HepG2 (cell line): ENCODE measurements around the gene AHRR. TPM values are rescaled to one million over a fixed set of nuclear protein-coding genes. Genes with fewer than 3 reads are reported as not detected.

Source experiments
- ATAC-seq: fragments of 200-7000 bp; cut with Tn5 transposase; 3 replicates; pipeline ENCODE4 v1.9.1; 2020; ENCODE audit warnings: mild to moderate bottlenecking, moderate library complexity
- BruUV-seq: library from RNA; stranded (reverse); fragments of 400-500 nt; replicated peaks from 2 replicates; lab custom pipeline; 2021; lab: Mats Ljungman, UMichigan
- CTCF ChIA-PET: fragments of 300-600 bp; formaldehyde crosslinking; extraction: SDS; loops from one replicate; lab custom pipeline; 2021; ENCODE audit warnings: low total read pairs, inconsistent platforms, low intra/inter-chr PET ratio; lab: Yijun Ruan, JAX
- POLR2A ChIA-PET: fragments of 350-600 bp; sonication (Branson Sonifier 250); formaldehyde crosslinking; loops from one replicate; lab custom pipeline; 2020; ENCODE audit warnings: antibody characterized with exemption, inconsistent platforms; lab: Yijun Ruan, JAX
- DNase-seq: peaks from one replicate; pipeline ENCODE4 v3.0.0-alpha.2; 2015; ENCODE audit warnings: low spot score
- FAIRE-seq: peaks from 3 replicates; lab custom pipeline; 2011; peaks lifted over from hg19 to GRCh38; lab: Jason Lieb, UNC
- H2AFZ ChIP-seq: one replicate; pipeline ENCODE4 v1.6.1; 2011; ENCODE audit warnings: low read length, inconsistent platforms
- H3K27ac ChIP-seq: fragments of 300-600 bp; 3 replicates; pipeline ENCODE4 v1.8.0; 2011; ENCODE audit warnings: mixed run types, mild to moderate bottlenecking, mixed read lengths, low read length, inconsistent platforms; ENCODE audit not compliant: insufficient read depth; ENCODE audit errors: extremely low read length
- H3K27me3 ChIP-seq, 2 experiments: fragments of 200-600 bp in 1 of 2; 2 replicates in 1 of 2; 3 replicates in 1 of 2; pipeline versions ENCODE4 v1.6.0 to v1.8.0; 2011; ENCODE audit warnings: low read length in 2 of 2, mild to moderate bottlenecking in 2 of 2, moderate library complexity in 2 of 2, inconsistent platforms in 1 of 2; ENCODE audit not compliant: insufficient read depth in 2 of 2, control insufficient read depth in 1 of 2
- H3K36me3 ChIP-seq, 2 experiments: fragments of 200-600 bp in 1 of 2; replicated peaks in 1 of 2; 2 replicates in 1 of 2; 3 replicates in 1 of 2; pipeline versions ENCODE4 v1.5.1 to v1.8.0; 2011; ENCODE audit warnings: low read length in 2 of 2, inconsistent platforms in 1 of 2; ENCODE audit not compliant: insufficient read depth in 2 of 2, control insufficient read depth in 1 of 2
- H3K4me1 ChIP-seq: 2 replicates; pipeline ENCODE4 v1.5.1; 2012; ENCODE audit warnings: low read length, inconsistent platforms; ENCODE audit not compliant: insufficient read depth
- H3K4me2 ChIP-seq: 2 replicates; pipeline ENCODE4 v1.6.0; 2011; ENCODE audit warnings: low read depth, low read length, inconsistent platforms
- H3K4me3 ChIP-seq, 3 experiments: fragments of 200-600 bp in 1 of 3; sonication (generic), shearing (Covaris generic) in 1 of 3; replicated peaks in 1 of 3; 2 replicates each; pipeline ENCODE4 v1.5.1; 2011 to 2016; ENCODE audit warnings: low read length in 3 of 3, inconsistent platforms in 2 of 3, low read depth in 2 of 3, mild to moderate bottlenecking in 2 of 3, control low read depth in 1 of 3, mixed read lengths in 1 of 3; ENCODE audit not compliant: insufficient read depth in 1 of 3
- H3K79me2 ChIP-seq: one replicate; pipeline ENCODE4 v1.6.1; 2011; ENCODE audit warnings: low read length, inconsistent platforms; ENCODE audit not compliant: insufficient read depth
- H3K9ac ChIP-seq: 2 replicates; pipeline ENCODE4 v1.6.0; 2011; ENCODE audit warnings: mild to moderate bottlenecking, low read depth, low read length, inconsistent platforms; ENCODE audit not compliant: insufficient read depth
- H3K9me3 ChIP-seq: 2 replicates; pipeline ENCODE4 v1.5.1; 2012; ENCODE audit warnings: mild to moderate bottlenecking, low read length
- H4K20me1 ChIP-seq: 2 replicates; pipeline ENCODE4 v1.6.0; 2011; ENCODE audit warnings: inconsistent platforms, mild to moderate bottlenecking, low read length, moderate library complexity; ENCODE audit not compliant: insufficient read depth
- AGO2 ChIP-seq: fragments of 200-400 bp; formaldehyde crosslinking; optimal IDR thresholded peaks from 2 replicates; pipeline ENCODE3; 2017; ENCODE audit warnings: mild to moderate bottlenecking, low read depth, low read length, moderate library complexity
- BCL6 ChIP-seq: IDR thresholded peaks from 2 replicates; pipeline ENCODE4 v1.6.1; 2016; ENCODE audit warnings: missing genetic modification reagents, missing compliant biosample characterization
- CBFB ChIP-seq: sonication (generic); formaldehyde crosslinking; IDR thresholded peaks from 2 replicates; pipeline ENCODE4 v1.4.0; 2020; ENCODE audit warnings: missing genetic modification reagents
- HNF1B ChIP-seq: sonication (generic); formaldehyde crosslinking; IDR thresholded peaks from 2 replicates; pipeline ENCODE4 v1.5.1; 2020; ENCODE audit warnings: mild to moderate bottlenecking, moderate library complexity, missing genetic modification reagents
- LCORL ChIP-seq, 2 experiments: fragments of 450-650 bp in 1 of 2; sonication (generic) in 1 of 2; formaldehyde crosslinking in 1 of 2; IDR thresholded peaks; 2 replicates each; pipeline versions ENCODE4 v1.5.0 to v1.6.1; 2017 to 2020; ENCODE audit warnings: antibody characterized with exemption in 1 of 2, missing genetic modification reagents in 1 of 2
- RAD21 ChIP-seq: fragments of 450-650 bp; formaldehyde crosslinking; IDR thresholded peaks from 2 replicates; pipeline ENCODE4 v1.5.0; 2020; ENCODE audit warnings: mild to moderate bottlenecking
- RBAK ChIP-seq: sonication (generic); formaldehyde crosslinking; IDR thresholded peaks from 2 replicates; pipeline ENCODE4 v1.5.1; 2020; ENCODE audit warnings: mild to moderate bottlenecking, missing genetic modification reagents
- SP4 ChIP-seq: sonication (generic); formaldehyde crosslinking; IDR thresholded peaks from 2 replicates; pipeline ENCODE4 v1.8.1; 2023; ENCODE audit warnings: mild to moderate bottlenecking, missing genetic modification reagents
- ZFP36L2 ChIP-seq: sonication (generic); formaldehyde crosslinking; IDR thresholded peaks from 2 replicates; pipeline ENCODE4 v1.4.0; 2020; ENCODE audit warnings: missing genetic modification reagents
- ZNF18 ChIP-seq: sonication (generic); formaldehyde crosslinking; IDR thresholded peaks from 2 replicates; pipeline ENCODE4 v1.8.0; 2022; ENCODE audit warnings: mild to moderate bottlenecking, missing genetic modification reagents; ENCODE audit not compliant: insufficient replicate concordance
- ZNF33A ChIP-seq: sonication (generic); formaldehyde crosslinking; IDR thresholded peaks from 2 replicates; pipeline ENCODE4 v1.5.1; 2020; ENCODE audit warnings: missing genetic modification reagents, mild to moderate bottlenecking, moderate library complexity, borderline replicate concordance
- ZNF460 ChIP-seq: sonication (generic); formaldehyde crosslinking; IDR thresholded peaks from 2 replicates; pipeline ENCODE4 v1.5.1; 2020; ENCODE audit warnings: missing genetic modification reagents, mild to moderate bottlenecking, borderline replicate concordance
- ZNF749 ChIP-seq: sonication (generic); formaldehyde crosslinking; IDR thresholded peaks from 2 replicates; pipeline ENCODE4 v1.8.0; 2022; ENCODE audit warnings: mild to moderate bottlenecking, missing genetic modification reagents, moderate library complexity, borderline replicate concordance
- WGBS: methylation state at CpG from one replicate; pipeline ENCODE4 v1.1.6; 2017; ENCODE audit warnings: low lambda C conversion rate; 5-methylcytosine and 5-hydroxymethylcytosine counted together
- in situ Hi-C: cut with HindIII; loops from 2 replicates; pipeline ENCODE4 v1.10.0; 2017; ENCODE audit warnings: low pct_unique_long_range_greater_than_20kb; ENCODE audit not compliant: extremely low pct_ligation_motif_present
- intact Hi-C: fragments of 100-400 bp; cut with micrococcal nuclease; formaldehyde crosslinking; loops from one replicate; pipeline ENCODE4 v1.10.0; 2022; ENCODE audit not compliant: unreplicated experiment
- polyA plus RNA-seq, 8 experiments: library from polyadenylated mRNA; depleted of rRNA in 3 of 8; stranded (reverse) in 7 of 8; unstranded in 1 of 8; fragments of >200 nt; fragmentation: Illumina TruSeq in 4 of 8; extraction: Trizol in 4 of 8; gene quantifications; 2 replicates each; pipeline versions ENCODE4 v1.2.1 to v1.2.3, GENCODE V29; 2011 to 2016; ENCODE audit warnings: low read depth in 4 of 8, missing spikeins in 1 of 8, mixed read lengths in 1 of 8; ENCODE audit not compliant: insufficient read depth in 1 of 8
- total RNA-seq, 5 experiments: library from RNA; depleted of rRNA; stranded (reverse); fragments of >200 nt; fragmentation: Illumina TruSeq; extraction: Trizol; gene quantifications; 2 replicates each; pipeline ENCODE4 v1.2.3, GENCODE V29; 2016; ENCODE audit warnings: low read depth in 1 of 5

Gene AHRR
- total and polyA plus RNA-seq, 2 of the 13 experiments (the other 11 are each of a cell fraction or from before 2014, with no cell fraction given) = 0.28 to 0.35 TPM

- TF ChIP-seq HNF1B (CRISPR knock-in tag) (no peak), ZNF18 (CRISPR knock-in tag) (no peak), ZNF460 (CRISPR knock-in tag) (no peak), CBFB (CRISPR knock-in tag) (no peak), ZNF749 (CRISPR knock-in tag) (no peak), RAD21 (no peak), LCORL (IDR thresholded peaks at IDR 0.05) (no peak), LCORL (CRISPR knock-in tag; IDR thresholded peaks at IDR 0.05) (no peak), ZNF33A (CRISPR knock-in tag) (no peak), BCL6 (CRISPR knock-in tag) (no peak)
- TF ChIP-seq, all 625 proteins: peak for 0
These were observed 117.7 kb downstream of the AHRR start (continued) for GRCh38 chr5:439181-439580.

- Histone ChIP-seq H3K4me1 (peaks cover 16% of the 10 kb centered on the region), H3K36me3 (no peaks in the 10 kb centered on the region), H3K9ac (no peak overlapping the region)
- POLR2A ChIA-PET = no interaction called here
- in situ Hi-C loops = loop anchor here (5.0 kb wide), 1 partner anchor 122 kb away; no protein-coding TSS in a partner anchor
- DNase-seq = no peak
- BruUV-seq = no TSS peak
- TF ChIP-seq SP4 (CRISPR knock-in tag) = no peak
- TF ChIP-seq AGO2 = peak; percentile 68
- TF ChIP-seq RBAK = no peak
- no peak for TF ChIP-seq ZFP36L2
- TF ChIP-seq, all 625 proteins: peak for 1
- no peak overlapping the region for H3K27ac ChIP-seq
- no peak overlapping the region for H2AFZ ChIP-seq
- no peaks in the 10 kb centered on the region for H3K9me3 ChIP-seq
- CTCF ChIA-PET = no interaction called here
- peaks cover 0 to 8% of the 10 kb centered on the region in 2 experiments; a peak in 2 of 5 replicates for H3K27me3 ChIP-seq
- intact Hi-C loops = loop anchor here (5.0 kb wide), 1 partner anchor 222 kb away; the partner anchor contains the start of genes CCDC127 and SDHA
- H3K79me2 ChIP-seq = peaks cover 13% of the 10 kb centered on the region
- WGBS = 79% methylated on average over 9 of the region's 14 CpGs
- no peak overlapping the region for H3K4me3 ChIP-seq
- no peak for ATAC-seq
- H3K4me2 ChIP-seq = no peak overlapping the region
- no peak for FAIRE-seq
- H4K20me1 ChIP-seq = no peaks in the 10 kb centered on the region
These were observed 118.1 kb downstream of the AHRR start for GRCh38 chr5:439636-440035.
